Muscle of leg (tissue), 11 donors: ENCODE data around the gene PRKAR1B. TPM values are rescaled to one million over a fixed set of nuclear protein-coding genes. Genes with fewer than 3 reads are reported as not detected.
"Not testable (repeated sequence)": the region's sequence is repeated elsewhere in the genome, so short reads cannot be mapped to it uniquely, and the experiment has no call there.

ENCODE experiments used
- DNase-seq: peaks from one replicate; pipeline ENCODE4 v3.0.0; 2013
- H3K27ac ChIP-seq: one replicate; pipeline ENCODE4 v1.5.1; 2013; ENCODE audit warnings: mild to moderate bottlenecking, low read length, control low read depth
- H3K27me3 ChIP-seq: one replicate; pipeline ENCODE4 v1.6.1; 2013; ENCODE audit warnings: low read length; ENCODE audit not compliant: control insufficient read depth, insufficient read depth
- H3K36me3 ChIP-seq: one replicate; pipeline ENCODE4 v1.6.1; 2013; ENCODE audit warnings: low read length; ENCODE audit not compliant: control insufficient read depth, insufficient read depth
- H3K4me1 ChIP-seq: one replicate; pipeline ENCODE4 v1.6.1; 2013; ENCODE audit warnings: low read length; ENCODE audit not compliant: control insufficient read depth, insufficient read depth
- H3K4me3 ChIP-seq: one replicate; pipeline ENCODE4 v1.5.1; 2013; ENCODE audit warnings: low read length, control low read depth
- H3K9me3 ChIP-seq: replicated peaks from 2 replicates; pipeline ENCODE4 v1.6.1; 2013; ENCODE audit warnings: low read depth, low read length; ENCODE audit not compliant: control insufficient read depth
- WGBS: methylation state at CpG from one replicate; pipeline ENCODE4 v1.1.5; 2013; ENCODE audit warnings: missing lambda C conversion rate; ENCODE audit not compliant: insufficient coverage; 5-methylcytosine and 5-hydroxymethylcytosine counted together
- polyA plus RNA-seq, 8 donors: library from polyadenylated mRNA; unstranded; fragments of 120-200 nt; gene quantifications; one replicate each; pipeline versions ENCODE4 v1.2.1 to v1.2.3, GENCODE V29; 2013; ENCODE audit warnings: inconsistent platforms in 1 of 8, low replicate concordance in 1 of 8; ENCODE audit not compliant: insufficient read length in 8 of 8, insufficient read depth in 1 of 8
- total RNA-seq: library from RNA; stranded (reverse); fragments of 120-200 nt; gene quantifications from one replicate; pipeline ENCODE4 v1.2.4, GENCODE V29; 2013

Gene PRKAR1B
- total and polyA plus RNA-seq, 9 donors = 23.1 to 45.4 (median 35.0) TPM

DNA sequence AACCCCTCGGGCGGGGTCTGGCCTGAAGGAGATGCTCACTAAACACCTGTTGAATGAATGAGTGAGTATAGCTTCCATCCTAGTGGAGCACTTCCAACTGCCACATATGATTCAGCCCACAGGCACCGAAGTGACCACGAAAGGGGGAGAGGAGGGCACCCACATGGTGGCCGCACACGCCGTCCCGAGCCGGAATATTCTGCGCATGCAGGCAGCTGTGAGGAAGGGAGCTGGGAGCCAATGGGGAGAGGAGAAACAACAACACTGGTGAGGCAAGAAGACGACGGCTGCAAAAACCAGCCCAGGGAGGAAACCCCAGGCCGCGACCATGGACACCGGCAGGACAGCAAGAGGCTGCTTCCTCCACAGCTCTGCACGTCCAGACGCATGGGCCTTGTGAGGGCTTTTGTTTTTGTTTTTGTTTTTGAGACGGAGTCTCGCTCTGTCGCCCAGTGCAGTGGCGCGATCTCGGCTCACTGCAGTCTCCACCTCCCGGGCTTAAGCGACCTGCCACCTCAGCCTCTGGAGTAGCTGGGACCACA is 67.7 kb downstream of the PRKAR1B start:
- Histone ChIP-seq H3K36me3 (peaks cover 2% of the 10 kb centered on the region), H3K9me3 (no peaks in the 10 kb centered on the region), H3K4me1 (peaks cover 51% of the 10 kb centered on the region), H3K27me3 (no peaks in the 10 kb centered on the region), H3K4me3 (no peak overlapping the region), H3K27ac (peak overlapping the region; percentile 90)
- no peak for DNase-seq
- WGBS = 93% methylated on average over 13 of the region's 25 CpGs

- DNase-seq = peak; percentile 89
- H3K4me1 ChIP-seq = peaks cover 34% of the 10 kb centered on the region
- peak overlapping the region; percentile 90 for H3K27ac ChIP-seq
- WGBS = 49% methylated on average over 6 of the region's 16 CpGs
- H3K4me3 ChIP-seq = no peak overlapping the region
- peaks cover 5% of the 10 kb centered on the region for H3K36me3 ChIP-seq
- no peaks in the 10 kb centered on the region for H3K27me3 ChIP-seq
- H3K9me3 ChIP-seq = peaks cover 8% of the 10 kb centered on the region
Measured at GRCh38 chr7:657565-658119, 69.4 kb downstream of the PRKAR1B start.

- not testable (repeated sequence) for DNase-seq, H3K27me3 ChIP-seq, H3K4me3 ChIP-seq, H3K36me3 ChIP-seq
- WGBS = 96% methylated on average over 3 of the region's 3 CpGs
- Histone ChIP-seq H3K27ac (peak overlapping the region; percentile 45), H3K9me3 (peaks cover 15% of the 10 kb centered on the region), H3K4me1 (peaks cover 29% of the 10 kb centered on the region)
Measured at GRCh38 chr7:657010-657409, 70.1 kb downstream of the PRKAR1B start.

- Histone ChIP-seq H3K4me1 (peaks cover 29% of the 10 kb centered on the region), H3K9me3 (peaks cover 16% of the 10 kb centered on the region), H3K36me3 (peaks cover 5% of the 10 kb centered on the region), H3K27me3 (no peaks in the 10 kb centered on the region), H3K27ac (no peak overlapping the region), H3K4me3 (no peak overlapping the region)
- DNase-seq = no peak
- 100% methylated on average over 1 of the region's 4 CpGs for WGBS
Measured at GRCh38 chr7:655758-656157, 71.3 kb downstream of the PRKAR1B start.

DNA sequence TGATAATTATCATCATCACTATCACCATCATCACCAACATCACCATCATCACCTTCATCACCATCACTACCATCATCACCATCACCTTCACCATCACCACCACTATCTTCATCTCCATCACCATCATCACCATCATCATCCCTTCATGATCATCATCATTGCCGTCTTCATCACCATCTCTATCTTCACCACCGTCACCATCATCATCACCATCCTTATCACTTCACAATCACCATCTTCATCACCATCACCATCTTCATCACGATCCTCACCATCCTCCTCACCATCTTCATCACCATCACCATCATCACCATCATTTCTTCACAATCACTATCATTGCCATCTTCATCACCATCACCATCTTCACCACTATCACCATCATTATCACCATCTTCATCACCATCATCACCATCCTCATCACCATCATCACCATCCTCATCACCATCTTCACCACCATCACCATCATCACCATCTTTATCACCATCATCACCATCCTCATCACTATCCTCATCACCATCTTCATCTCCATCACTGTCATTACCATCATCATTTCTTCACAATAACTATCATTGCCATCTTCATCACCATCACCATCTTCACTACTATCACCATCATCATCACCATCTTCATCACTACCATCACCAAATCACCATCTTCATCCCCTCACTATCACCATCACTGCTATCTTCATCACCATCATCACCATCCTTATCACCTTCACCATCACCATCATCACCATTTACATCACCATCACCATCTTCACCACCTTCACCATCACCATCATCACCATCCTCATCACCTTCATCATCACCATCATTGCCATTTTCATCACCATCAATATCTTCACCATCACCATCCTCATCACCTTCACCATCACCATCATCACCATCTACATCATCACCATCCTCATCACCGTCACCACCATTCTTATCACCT is 73.0 kb downstream of the PRKAR1B start:
- 96% methylated on average over 4 of the region's 4 CpGs for WGBS
- Histone ChIP-seq H3K36me3 (peaks cover 5% of the 10 kb centered on the region), H3K4me3 (no peak overlapping the region), H3K9me3 (peaks cover 16% of the 10 kb centered on the region), H3K27ac (no peak overlapping the region), H3K27me3 (no peaks in the 10 kb centered on the region), H3K4me1 (peaks cover 17% of the 10 kb centered on the region)
- DNase-seq = no peak

DNA sequence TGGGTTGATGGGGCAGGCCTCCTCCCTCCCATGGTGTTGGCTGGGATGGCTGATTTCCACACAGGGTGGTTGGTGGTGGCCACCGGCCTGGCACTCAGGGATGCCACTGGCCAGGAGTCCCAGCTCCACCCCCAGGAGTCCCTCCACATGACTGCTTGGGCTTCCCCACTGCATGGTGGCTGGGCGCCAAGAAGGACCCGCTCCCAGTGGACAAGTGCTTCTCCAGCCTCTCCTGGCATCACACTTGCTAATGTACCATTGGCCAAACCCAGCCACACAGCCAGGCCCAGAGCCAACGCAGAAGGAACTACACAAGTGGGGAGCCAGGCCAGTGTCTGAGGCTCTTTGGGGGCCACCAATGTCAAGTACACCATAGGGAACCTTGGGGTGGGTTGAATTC is 74.2 kb downstream of the PRKAR1B start:
- no peak for DNase-seq
- Histone ChIP-seq H3K36me3 (peaks cover 3% of the 10 kb centered on the region), H3K4me3 (no peak overlapping the region), H3K4me1 (peaks cover 5% of the 10 kb centered on the region), H3K27me3 (no peaks in the 10 kb centered on the region), H3K9me3 (peaks cover 16% of the 10 kb centered on the region), H3K27ac (no peak overlapping the region)
- WGBS = 80% methylated on average over 1 of the region's 4 CpGs

DNA sequence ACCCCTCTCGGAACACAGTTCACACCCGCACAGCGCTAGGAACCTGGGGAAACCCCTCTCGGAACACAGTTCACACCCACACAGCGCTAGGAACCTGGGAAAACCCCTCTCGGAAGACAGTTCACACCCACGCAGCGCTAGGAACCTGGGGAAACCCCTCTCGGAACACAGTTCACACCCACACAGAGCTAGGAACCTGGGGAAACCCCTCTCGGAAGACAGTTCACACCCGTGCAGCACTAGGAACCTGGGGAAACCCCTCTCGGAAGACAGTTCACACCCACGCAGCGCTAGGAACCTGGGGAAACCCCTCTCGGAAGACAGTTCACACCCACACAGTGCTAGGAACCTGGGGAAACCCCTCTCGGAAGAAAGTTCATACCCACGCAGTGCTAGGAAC is 74.9 kb downstream of the PRKAR1B start:
- DNase-seq, H3K4me1 ChIP-seq, H3K36me3 ChIP-seq, H3K4me3 ChIP-seq, H3K27ac ChIP-seq, H3K27me3 ChIP-seq: not testable (repeated sequence)
- WGBS = 98% methylated on average over 12 of the region's 17 CpGs
- peaks cover 16% of the 10 kb centered on the region for H3K9me3 ChIP-seq

- DNase-seq = no peak
- H3K27me3 ChIP-seq = no peaks in the 10 kb centered on the region
- H3K4me1 ChIP-seq = no peaks in the 10 kb centered on the region
- H3K9me3 ChIP-seq = peaks cover 16% of the 10 kb centered on the region
- WGBS = 93% methylated on average over 9 of the region's 14 CpGs
- H3K36me3 ChIP-seq = peaks cover 3% of the 10 kb centered on the region
- H3K4me3 ChIP-seq = no peak overlapping the region
- no peak overlapping the region for H3K27ac ChIP-seq
Measured at GRCh38 chr7:651032-651728, 75.9 kb downstream of the PRKAR1B start.

GRCh38 chr7:650339-651031 is 76.6 kb downstream of the PRKAR1B start:
- no peak overlapping the region for H3K4me3 ChIP-seq

More at GRCh38 chr7:650339-651031, 76.6 kb downstream of the PRKAR1B start:
- peaks cover 16% of the 10 kb centered on the region for H3K9me3 ChIP-seq
- peaks cover 3% of the 10 kb centered on the region for H3K36me3 ChIP-seq
- 85% methylated on average over 20 of the region's 22 CpGs for WGBS
- no peak overlapping the region for H3K27ac ChIP-seq
- H3K27me3 ChIP-seq = no peaks in the 10 kb centered on the region
- DNase-seq = no peak
- H3K4me1 ChIP-seq = no peaks in the 10 kb centered on the region
